ENCODE data around the gene MCC.

DNA sequence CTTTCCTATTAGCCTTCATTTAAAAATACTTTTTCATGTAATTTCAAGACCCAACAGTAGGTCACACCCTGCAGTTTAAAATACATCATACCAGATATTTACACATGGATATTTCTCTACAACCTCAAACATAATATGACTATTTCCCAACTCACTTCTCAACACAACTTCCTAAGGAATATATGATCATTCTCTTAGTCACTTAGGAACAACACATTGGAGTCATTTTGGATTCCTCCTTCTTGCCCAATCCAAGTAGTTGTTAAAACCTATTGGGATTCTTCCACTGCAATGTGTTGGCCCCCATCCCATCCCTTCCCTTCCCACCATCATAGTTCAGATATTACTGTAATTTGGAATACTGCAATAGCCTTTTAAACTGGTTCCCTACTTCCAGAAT, 366.2 kb downstream of the MCC start:
- TF ChIP-seq POLR2A (IDR thresholded peaks at IDR 0.05; ENCODE audit: low read length) = no peak
- no peak for TF ChIP-seq GATA1 (IDR thresholded peaks at IDR 0.05; ENCODE audit: low read depth, low read length)

All from erythroblast (primary cell).